Brain microvascular endothelial cell (primary cell): ENCODE results near the gene CPN1.
"Not testable (repeated sequence)": the region's sequence is repeated elsewhere in the genome, so short reads cannot be mapped to it uniquely, and the experiment has no call there.

Source experiments
- DNase-seq: peaks from one replicate; pipeline ENCODE4 v3.0.0-alpha.2; 2020
- H3K27ac ChIP-seq: fragments of 250-450 bp; sonication (Bioruptor Pico); 2 replicates; pipeline ENCODE4 v1.5.1; 2020; ENCODE audit warnings: mild to moderate bottlenecking, moderate library complexity
- H3K27me3 ChIP-seq: fragments of 250-450 bp; sonication (Bioruptor Pico); replicated peaks from 2 replicates; pipeline ENCODE4 v1.5.1; 2020; ENCODE audit warnings: mild to moderate bottlenecking
- H3K36me3 ChIP-seq: fragments of 250-450 bp; sonication (Bioruptor Pico); replicated peaks from 2 replicates; pipeline ENCODE4 v1.5.1; 2020; ENCODE audit warnings: mild to moderate bottlenecking
- H3K4me3 ChIP-seq: 2 replicates; pipeline ENCODE4 v1.5.1; 2011; ENCODE audit warnings: low read depth, mild to moderate bottlenecking, control low read depth, low read length, moderate library complexity
- CTCF ChIP-seq: IDR thresholded peaks from 2 replicates; pipeline ENCODE4 v1.5.1; 2011; ENCODE audit warnings: low read depth, mild to moderate bottlenecking, moderate library complexity, low read length, control low read depth, inconsistent platforms; ENCODE audit errors: missing control alignments
- in situ Hi-C: cut with HindIII; loops from 2 replicates; pipeline ENCODE4 v1.10.0; 2017; ENCODE audit warnings: low sequenced_read_pairs, low pct_ligation_motif_present

Gene CPN1

GRCh38 chr10:100089241-100089640 lies 7.6 kb upstream of the CPN1 start:
- in situ Hi-C loops: no loop called here
- Histone ChIP-seq H3K27me3 (peaks cover 2% of the 10 kb centered on the region), H3K36me3 (no peaks in the 10 kb centered on the region), H3K27ac (no peak overlapping the region), H3K4me3 (no peak overlapping the region)
- TF ChIP-seq CTCF: no peak
- DNase-seq: no peak

- DNase-seq, in situ Hi-C loops, H3K27me3 ChIP-seq, H3K27ac ChIP-seq, H3K36me3 ChIP-seq, H3K4me3 ChIP-seq: not testable (repeated sequence)
Observed at GRCh38 chr10:100086708-100087107, 5.0 kb upstream of the CPN1 start.

GRCh38 chr10:100085596-100085995 lies 3.9 kb upstream of the CPN1 start:
- in situ Hi-C loops: no loop called here
- H3K4me3 ChIP-seq: no peak overlapping the region
- peaks cover 2% of the 10 kb centered on the region for H3K27me3 ChIP-seq
- no peaks in the 10 kb centered on the region for H3K36me3 ChIP-seq
- no peak for DNase-seq
- H3K27ac ChIP-seq: no peak overlapping the region
- no peak for TF ChIP-seq CTCF

- TF ChIP-seq CTCF: no peak
- no peak for DNase-seq
- Histone ChIP-seq H3K27ac (no peak overlapping the region), H3K4me3 (no peak overlapping the region), H3K36me3 (no peaks in the 10 kb centered on the region), H3K27me3 (peaks cover 2% of the 10 kb centered on the region)
- in situ Hi-C loops: no loop called here
Observed at GRCh38 chr10:100083623-100084022, 2.0 kb upstream of the CPN1 start.

GRCh38 chr10:100082276-100082675 lies 607 bp upstream of the CPN1 start:
- H3K27ac ChIP-seq, in situ Hi-C loops, H3K27me3 ChIP-seq, H3K4me3 ChIP-seq, DNase-seq, H3K36me3 ChIP-seq: not testable (repeated sequence)

- DNase-seq: no peak
- TF ChIP-seq CTCF: no peak
- in situ Hi-C loops: no loop called here
- no peak overlapping the region for H3K4me3 ChIP-seq
- no peaks in the 10 kb centered on the region for H3K36me3 ChIP-seq
- no peak overlapping the region for H3K27ac ChIP-seq
- H3K27me3 ChIP-seq: no peaks in the 10 kb centered on the region
Observed at GRCh38 chr10:100076750-100077149, 4.9 kb downstream of the CPN1 start.

GRCh38 chr10:100075426-100076220 lies 6.0 kb downstream of the CPN1 start:
- no peaks in the 10 kb centered on the region for H3K27me3 ChIP-seq
- no peak for DNase-seq
- no peak overlapping the region for H3K4me3 ChIP-seq
- H3K27ac ChIP-seq: no peak overlapping the region
- H3K36me3 ChIP-seq: no peaks in the 10 kb centered on the region
- TF ChIP-seq CTCF: no peak
- in situ Hi-C loops: no loop called here
